Fibroblast of gingiva (primary cell): ENCODE measurements around the gene METTL25B.
"Not testable (repeated sequence)": the region's sequence is repeated elsewhere in the genome, so short reads cannot be mapped to it uniquely, and the experiment has no call there.

ENCODE experiments used
- DNase-seq: peaks from one replicate; pipeline ENCODE4 v3.0.0-alpha.2; 2011; ENCODE audit warnings: low read depth

METTL25B gene

DNA sequence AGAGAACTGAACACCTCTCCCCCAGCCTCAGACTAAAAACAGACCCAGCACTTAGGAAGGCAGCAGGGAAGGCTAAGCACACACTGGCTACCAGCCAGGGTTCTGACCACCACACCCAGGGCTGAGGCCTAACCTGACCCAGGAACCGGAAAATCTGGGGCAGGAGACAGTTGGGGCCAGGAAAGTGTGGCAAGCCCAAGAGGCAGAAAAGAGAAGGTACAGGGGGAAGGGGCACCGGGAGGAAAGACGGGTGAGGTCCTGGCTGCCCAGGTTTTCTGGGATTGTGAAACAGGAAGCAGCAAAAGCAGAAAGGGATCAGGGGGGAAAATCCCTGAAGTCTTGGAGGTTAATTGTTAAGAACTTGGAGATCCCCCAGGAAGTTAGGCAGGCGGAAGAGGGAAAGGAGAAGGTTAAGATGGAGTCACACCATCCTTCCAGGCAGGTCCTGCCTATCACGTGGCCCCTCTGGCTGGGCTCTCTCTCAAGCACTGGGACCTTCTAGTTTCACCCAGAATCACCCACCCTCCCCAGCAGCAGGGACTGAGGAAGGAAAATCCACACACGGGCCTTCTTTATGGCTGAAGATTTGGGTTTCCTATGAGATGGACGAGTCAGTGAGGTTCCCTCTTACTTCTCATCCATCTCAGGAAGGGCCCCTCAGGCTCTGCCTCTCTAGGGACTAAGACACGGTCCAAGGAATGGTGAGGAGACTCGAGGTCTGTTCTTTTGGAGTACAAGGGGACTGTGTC lies 20.6 kb downstream of the METTL25B start:
- DNase-seq: peak; percentile 62

DNA sequence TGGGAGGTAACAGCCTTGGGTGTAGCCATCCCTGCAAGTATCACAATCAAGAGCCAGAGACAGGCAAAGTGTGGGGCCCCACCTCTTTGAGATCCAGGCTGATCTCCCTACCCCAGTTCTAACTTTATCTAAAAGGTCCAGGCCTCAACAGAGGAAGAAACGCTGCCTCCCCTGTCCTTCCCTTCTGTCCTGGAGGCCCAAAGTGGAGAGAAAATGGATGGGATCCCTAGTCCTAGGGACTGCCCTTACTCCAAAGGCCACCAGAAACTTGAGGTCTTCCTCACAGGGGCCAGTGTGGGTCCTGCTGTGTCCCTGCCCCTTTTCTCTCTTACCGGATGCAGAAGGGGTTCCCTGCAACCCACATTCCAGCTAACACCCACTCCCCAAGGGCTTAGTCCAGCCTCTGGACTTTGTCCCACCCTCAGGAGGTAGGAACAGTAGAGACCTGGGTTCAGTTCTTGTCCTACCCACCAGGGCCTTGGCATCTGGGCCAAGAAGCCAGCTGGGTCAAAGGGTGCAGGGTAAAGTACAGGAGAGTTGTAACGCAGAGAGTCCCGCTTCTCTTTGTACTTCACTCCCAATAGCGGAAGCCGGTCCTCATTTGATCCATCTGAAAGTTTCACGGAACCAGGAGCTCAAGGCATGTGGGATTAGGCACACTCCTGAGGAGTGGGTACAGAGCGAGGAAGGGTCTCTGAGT lies 21.3 kb downstream of the METTL25B start:
- DNase-seq: no peak

GRCh38 chr1:156750191-156750672 lies 22.0 kb downstream of the METTL25B start:
- peak; percentile 39 for DNase-seq

- DNase-seq: peak; percentile 45
Measured at GRCh38 chr1:156750711-156751450, 22.6 kb downstream of the METTL25B start.

DNA sequence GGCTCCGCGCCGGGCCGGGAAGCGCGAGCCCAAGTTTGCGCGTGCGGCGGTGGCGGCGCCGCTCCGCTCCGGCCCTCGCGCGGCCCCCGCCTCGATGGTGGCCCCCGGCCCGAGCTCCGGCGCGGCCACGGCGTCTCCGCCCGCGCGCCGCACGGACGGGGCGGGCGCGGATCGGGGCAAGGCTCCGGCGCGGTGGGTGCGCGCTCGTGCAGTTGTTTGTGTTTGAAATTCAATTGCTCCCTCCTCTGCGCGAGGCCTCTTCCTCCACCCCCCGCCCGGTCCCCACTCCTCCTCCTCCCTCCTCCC lies 23.1 kb downstream of the METTL25B start, which contains the start of gene HDGF:
TSS of gene HDGF (minus strand) at position 225 of the 306 bp plus-strand sequence. CDS start 246 bp downstream, outside the sequence.
- DNase-seq: no peak

DNA sequence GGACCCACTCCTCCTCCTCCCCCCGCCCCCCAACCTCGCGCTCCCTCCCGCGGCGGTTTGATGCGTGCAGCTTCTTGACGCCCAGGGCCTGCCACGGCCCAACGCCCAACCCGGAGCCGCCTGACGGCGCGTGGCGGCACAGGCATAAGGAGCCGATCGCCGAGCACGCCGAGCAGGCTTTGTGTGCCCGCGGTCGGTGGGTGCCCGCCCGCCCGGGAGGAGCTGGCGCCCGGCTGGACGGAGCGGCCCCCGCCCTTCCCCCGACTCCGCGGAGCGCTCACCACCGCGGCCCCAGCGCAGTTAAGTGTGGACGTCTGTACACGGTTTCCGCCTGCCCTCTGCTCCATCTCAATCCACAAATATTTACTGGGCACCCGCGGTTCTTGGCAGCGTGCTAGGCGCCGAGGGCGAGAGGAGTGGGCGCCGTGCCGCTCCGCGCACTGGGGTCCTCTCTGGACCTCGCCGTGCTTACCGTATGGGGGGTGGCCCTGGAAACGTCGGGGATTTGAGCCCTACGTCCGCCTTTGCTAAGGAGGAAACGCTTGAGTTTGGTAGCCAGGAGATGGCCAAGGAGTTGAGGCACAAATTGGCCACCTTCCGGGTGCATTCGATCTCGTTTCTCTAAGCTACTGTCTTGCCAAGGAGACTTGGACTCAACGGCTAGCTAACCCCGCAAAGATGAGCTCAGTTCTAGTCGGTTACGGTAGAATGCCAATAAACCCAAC lies 23.6 kb downstream of the METTL25B start:
- peak; percentile 98 for DNase-seq

DNA sequence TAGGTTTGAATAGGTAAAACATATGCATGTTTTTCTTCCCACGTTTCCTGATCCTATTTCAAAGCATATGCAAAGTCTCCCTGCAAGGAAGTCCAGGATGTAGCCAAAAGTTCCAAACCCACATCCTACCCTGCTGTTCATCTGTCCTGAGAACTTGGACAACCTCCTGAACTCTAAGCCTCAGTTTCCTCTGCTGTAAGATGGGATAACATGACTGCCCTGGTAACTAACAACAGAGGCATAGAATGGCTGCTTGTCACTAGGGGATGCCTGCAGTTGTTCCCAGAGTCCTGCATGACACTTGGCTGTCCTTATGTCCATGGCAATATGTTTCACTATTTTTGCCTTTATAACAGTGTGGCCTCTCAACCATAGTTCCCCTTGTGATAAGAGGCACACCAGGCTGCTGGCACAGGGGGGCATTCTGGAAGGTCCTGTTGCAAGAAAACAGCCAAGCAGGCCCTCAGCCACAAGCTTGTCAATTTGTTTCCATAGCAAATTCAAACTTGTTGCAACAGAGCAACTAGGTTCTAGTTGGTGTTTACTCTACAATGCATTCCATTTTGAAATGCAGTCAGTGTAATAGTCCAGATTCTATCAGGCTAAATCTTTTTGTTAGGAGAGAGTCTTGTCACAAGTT lies 24.7 kb downstream of the METTL25B start:
- DNase-seq: peak; percentile 87

DNA sequence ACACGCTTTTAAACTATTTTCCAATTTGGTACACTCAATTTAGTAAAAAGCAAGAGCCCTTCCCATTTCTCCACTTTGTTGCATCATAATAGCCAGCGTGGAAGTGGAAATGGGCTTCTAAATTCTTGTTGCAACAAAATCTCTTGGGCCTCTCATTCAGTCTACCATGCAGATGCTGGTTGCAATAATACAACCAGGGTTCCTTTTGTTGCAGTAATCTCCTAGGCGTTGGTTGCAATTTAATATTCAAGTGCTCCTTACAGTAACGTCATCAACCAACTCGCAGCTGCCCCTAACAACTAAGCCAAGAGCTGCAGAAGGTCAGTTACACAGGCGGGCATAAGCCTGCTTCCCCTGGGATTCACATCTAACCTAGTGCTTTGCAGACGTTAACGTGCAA lies 25.9 kb downstream of the METTL25B start:
- DNase-seq: no peak

DNA sequence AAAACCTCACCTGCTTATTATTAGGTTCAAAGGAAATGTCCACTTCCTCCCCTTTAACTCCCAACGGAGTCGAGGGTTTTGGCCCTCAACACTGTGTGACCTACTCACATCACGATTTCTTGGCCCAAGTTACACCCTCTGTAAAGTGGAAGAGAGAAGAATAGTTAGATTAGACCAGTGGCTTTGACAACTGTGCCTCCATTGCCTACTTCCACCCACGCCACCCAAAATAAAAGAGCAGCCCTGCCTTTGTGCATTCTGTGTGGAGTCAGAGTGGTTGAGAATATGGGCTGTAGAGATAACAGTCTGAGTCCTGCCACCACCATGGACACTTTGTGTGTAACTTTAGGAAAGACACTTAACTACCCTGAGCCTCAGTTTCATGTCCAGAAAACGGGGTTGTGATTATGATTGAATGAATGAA lies 27.3 kb downstream of the METTL25B start:
- no peak for DNase-seq

- no peak for DNase-seq
Measured at GRCh38 chr1:156756355-156756754, 28.1 kb downstream of the METTL25B start.

DNA sequence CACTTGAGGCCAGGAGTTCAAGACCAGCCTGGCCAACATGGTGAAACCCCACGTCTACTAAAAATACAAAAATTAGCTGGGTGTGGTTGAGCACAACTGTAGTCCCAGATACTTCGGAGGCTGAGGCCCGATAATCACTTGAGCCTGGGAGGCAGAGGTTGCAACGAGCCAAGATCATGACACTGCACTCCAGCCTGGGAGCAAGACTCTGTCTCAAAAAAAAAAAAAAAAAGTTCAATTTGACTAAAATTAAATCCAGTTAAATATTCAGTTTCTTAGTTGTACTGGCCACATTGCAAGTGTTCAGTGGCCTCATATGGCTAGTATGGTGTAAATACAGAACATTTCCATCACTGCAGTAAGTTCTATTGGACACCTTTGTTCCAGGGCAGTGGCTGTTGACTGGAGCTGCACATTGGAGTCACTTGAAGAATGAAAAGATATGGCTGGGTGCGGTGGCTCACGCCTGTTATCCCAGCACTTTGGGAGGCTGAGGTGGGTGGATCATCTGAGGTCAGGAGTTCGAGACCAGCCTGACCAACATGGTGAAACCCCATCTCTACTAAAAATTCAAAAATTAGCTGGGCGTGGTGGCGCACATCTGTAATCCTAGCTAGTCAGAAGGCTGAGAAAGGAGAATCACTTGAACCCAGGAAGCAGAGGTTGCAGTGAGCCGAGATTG lies 29.4 kb downstream of the METTL25B start:
- DNase-seq: not testable (repeated sequence)

- DNase-seq: no peak
Measured at GRCh38 chr1:156760092-156760795, 32.0 kb downstream of the METTL25B start.

DNA sequence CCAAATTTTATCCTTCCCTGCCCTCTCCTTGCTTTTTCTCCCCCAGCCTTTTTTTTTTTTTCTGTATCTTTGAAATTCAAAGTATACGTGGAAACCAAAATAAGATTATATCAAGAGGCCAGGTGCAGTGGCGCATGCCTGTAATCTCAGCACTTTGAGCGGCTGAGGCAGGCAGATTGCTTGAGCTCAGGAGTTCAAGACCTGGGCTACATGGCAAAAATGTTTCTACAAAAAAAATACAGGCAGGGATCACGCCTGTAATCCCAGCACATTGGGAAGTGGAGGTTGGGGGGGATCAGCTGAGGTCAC lies 32.5 kb downstream of the METTL25B start:
- DNase-seq: no peak

DNA sequence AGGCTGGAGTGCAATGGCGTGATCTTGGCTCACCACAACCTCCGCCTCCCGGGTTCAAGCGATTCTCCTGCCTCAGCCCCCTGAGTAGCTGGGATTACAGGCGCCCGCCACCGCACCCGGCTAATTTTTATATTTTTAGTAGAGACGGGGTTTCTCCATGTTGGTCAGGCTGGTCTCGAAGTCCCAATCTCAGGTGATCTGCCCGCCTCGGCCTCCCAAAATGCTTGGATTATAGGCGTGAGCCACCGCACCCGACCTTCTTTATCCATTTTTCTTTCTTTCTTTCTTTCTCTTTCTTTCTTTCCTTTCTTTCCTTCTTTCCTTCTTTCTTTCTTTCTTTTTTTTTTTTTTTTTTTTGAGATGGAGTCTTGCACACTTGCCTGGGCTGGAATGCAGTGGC lies 36.9 kb downstream of the METTL25B start:
- not testable (repeated sequence) for DNase-seq

GRCh38 chr1:156765666-156766065 lies 37.4 kb downstream of the METTL25B start:
- DNase-seq: no peak

GRCh38 chr1:156766298-156767100 lies 38.2 kb downstream of the METTL25B start:
- DNase-seq: no peak

DNA sequence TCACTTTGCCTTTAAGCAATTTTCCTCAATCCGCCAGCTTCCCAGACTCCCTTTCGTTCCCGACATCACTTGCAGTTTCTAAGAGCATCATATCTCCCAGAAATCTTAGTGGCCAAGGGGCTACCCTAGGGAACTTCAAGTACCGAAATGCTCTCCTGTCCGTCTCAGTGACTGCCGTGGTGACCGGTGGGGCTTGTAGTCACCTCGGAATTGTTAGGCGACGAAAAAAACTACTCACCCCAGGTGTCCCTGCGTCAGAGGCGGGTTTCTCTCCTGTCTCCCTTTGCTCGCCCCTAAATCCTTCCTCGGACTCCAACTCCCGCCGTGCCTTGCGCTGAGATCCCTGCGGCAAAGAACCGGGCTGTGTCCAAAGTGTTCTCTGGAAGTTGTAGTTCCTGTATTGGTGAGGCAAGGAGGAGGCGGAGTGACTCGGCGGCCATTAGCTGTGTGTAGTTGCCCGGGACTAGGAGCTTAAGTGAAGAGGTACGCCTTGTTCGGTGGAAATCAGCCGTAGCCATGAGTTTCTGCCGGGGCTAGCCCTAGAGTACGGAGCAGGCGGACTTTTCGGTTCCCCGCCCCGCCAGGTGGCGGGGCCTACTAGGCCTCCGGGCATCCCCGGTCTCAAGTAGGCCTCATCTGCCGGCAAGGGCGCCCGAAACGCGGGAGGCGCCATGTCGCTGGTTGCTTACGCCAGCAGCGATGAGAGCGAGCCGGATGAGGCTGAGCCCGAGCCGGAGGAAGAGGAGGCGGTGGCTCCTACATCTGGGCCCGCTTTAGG lies 39.0 kb downstream of the METTL25B start, which contains the start of gene PRCC:
TSS of gene PRCC (plus strand) at position 435 of the 778 bp plus-strand sequence. CDS start at position 672, 237 bp downstream.
- DNase-seq: peak; percentile 100

GRCh38 chr1:156767879-156768604 lies 39.8 kb downstream of the METTL25B start:
- no peak for DNase-seq
